HepG2 (cell line): ENCODE results near the gene UBAC1. TPM values are rescaled to one million over a fixed set of nuclear protein-coding genes. Genes with fewer than 3 reads are reported as not detected.

Experiments
- AHDC1 ChIP-seq: sonication (generic); formaldehyde crosslinking; IDR thresholded peaks from 2 replicates; pipeline ENCODE4 v1.5.1; 2020; ENCODE audit warnings: mild to moderate bottlenecking, missing genetic modification reagents, borderline replicate concordance
- ARNTL ChIP-seq: sonication (generic); formaldehyde crosslinking; IDR thresholded peaks from 2 replicates; pipeline ENCODE4 v1.4.0; 2020; ENCODE audit warnings: mild to moderate bottlenecking, missing genetic modification reagents
- KLF12 ChIP-seq: sonication (generic); formaldehyde crosslinking; IDR thresholded peaks from 2 replicates; pipeline ENCODE4 v1.4.0; 2020; ENCODE audit warnings: missing genetic modification reagents, borderline replicate concordance
- KLF15 ChIP-seq: sonication (generic); formaldehyde crosslinking; IDR thresholded peaks from 2 replicates; pipeline ENCODE4 v1.8.1; 2023; ENCODE audit warnings: borderline replicate concordance, mild to moderate bottlenecking, inconsistent platforms, missing genetic modification reagents, mixed read lengths
- NFIB ChIP-seq: sonication (generic); formaldehyde crosslinking; IDR thresholded peaks from 2 replicates; pipeline ENCODE4 v1.9.0; 2021; ENCODE audit warnings: missing genetic modification reagents, mild to moderate bottlenecking, borderline replicate concordance
- PAWR ChIP-seq: sonication (generic); formaldehyde crosslinking; IDR thresholded peaks from 2 replicates; pipeline ENCODE4 v1.4.0; 2020; ENCODE audit warnings: missing genetic modification reagents, mild to moderate bottlenecking, borderline replicate concordance
- SKI ChIP-seq: fragments of 450-650 bp; IDR thresholded peaks from one replicate; pipeline ENCODE4 v1.6.1; 2018; ENCODE audit warnings: mild to moderate bottlenecking; ENCODE audit not compliant: partially characterized antibody
- SRF ChIP-seq: IDR thresholded peaks from 2 replicates; pipeline ENCODE4 v1.6.1; 2011; ENCODE audit warnings: mild to moderate bottlenecking, low read depth, low read length, moderate library complexity
- TBL1XR1 ChIP-seq: fragments of 150-350 bp; IDR thresholded peaks from 2 replicates; pipeline ENCODE4 v1.6.1; 2014; ENCODE audit warnings: borderline replicate concordance, low read length; ENCODE audit not compliant: partially characterized antibody
- ZBTB10 ChIP-seq: sonication (generic); formaldehyde crosslinking; IDR thresholded peaks from 2 replicates; pipeline ENCODE4 v1.4.0; 2020; ENCODE audit warnings: missing genetic modification reagents, borderline replicate concordance
- ZFYVE20 ChIP-seq: sonication (generic); formaldehyde crosslinking; IDR thresholded peaks from 2 replicates; pipeline ENCODE4 v1.8.0; 2023; ENCODE audit warnings: low read depth, mild to moderate bottlenecking, moderate library complexity, missing genetic modification reagents, borderline replicate concordance
- ZNF232 ChIP-seq: sonication (generic); formaldehyde crosslinking; IDR thresholded peaks from 2 replicates; pipeline ENCODE4 v1.4.0; 2020; ENCODE audit warnings: missing genetic modification reagents, borderline replicate concordance
- ZNF263 ChIP-seq: sonication (generic); formaldehyde crosslinking; IDR thresholded peaks from 2 replicates; pipeline ENCODE4 v1.4.0; 2020; ENCODE audit warnings: missing genetic modification reagents
- ZNF512B ChIP-seq: sonication (generic); formaldehyde crosslinking; IDR thresholded peaks from 2 replicates; pipeline ENCODE4 v1.5.1; 2020; ENCODE audit warnings: missing genetic modification reagents, mild to moderate bottlenecking, borderline replicate concordance
- ZNF564 ChIP-seq: sonication (generic); formaldehyde crosslinking; IDR thresholded peaks from 2 replicates; pipeline ENCODE4 v1.8.1; 2023; ENCODE audit warnings: mild to moderate bottlenecking, missing genetic modification reagents
- ZNF569 ChIP-seq: sonication (generic); formaldehyde crosslinking; IDR thresholded peaks from 2 replicates; pipeline ENCODE4 v1.5.0; 2020; ENCODE audit warnings: mild to moderate bottlenecking, missing genetic modification reagents, moderate library complexity, borderline replicate concordance
- polyA plus RNA-seq, 8 experiments: library from polyadenylated mRNA; depleted of rRNA in 3 of 8; stranded (reverse) in 7 of 8; unstranded in 1 of 8; fragments of >200 nt; fragmentation: Illumina TruSeq in 4 of 8; extraction: Trizol in 4 of 8; gene quantifications; 2 replicates each; pipeline versions ENCODE4 v1.2.1 to v1.2.3, GENCODE V29; 2011 to 2016; ENCODE audit warnings: low read depth in 4 of 8, missing spikeins in 1 of 8, mixed read lengths in 1 of 8; ENCODE audit not compliant: insufficient read depth in 1 of 8
- total RNA-seq, 5 experiments: library from RNA; depleted of rRNA; stranded (reverse); fragments of >200 nt; fragmentation: Illumina TruSeq; extraction: Trizol; gene quantifications; 2 replicates each; pipeline ENCODE4 v1.2.3, GENCODE V29; 2016; ENCODE audit warnings: low read depth in 1 of 5

UBAC1 gene
- total and polyA plus RNA-seq, 2 of the 13 experiments (the other 11 are each of a cell fraction or from before 2014, with no cell fraction given): 32.2 to 34.1 TPM

- TF ChIP-seq ARNTL (no peak), NFIB (CRISPR knock-in tag) (no peak), ZFYVE20 (CRISPR knock-in tag) (no peak), SKI (peak; percentile 32), ZBTB10 (CRISPR knock-in tag) (peak; percentile 64; the same call in 1 of the 2 replicates), ZNF564 (CRISPR knock-in tag) (peak; percentile 89), KLF12 (CRISPR knock-in tag) (peak; percentile 47; the same call in 1 of the 2 replicates), KLF15 (CRISPR knock-in tag) (no peak; the same call in 1 of the 2 replicates), ZNF232 (CRISPR knock-in tag) (no peak), ZNF512B (CRISPR knock-in tag) (no peak), AHDC1 (CRISPR knock-in tag) (no peak), ZNF263 (peak; percentile 65), TBL1XR1 (no peak), ZNF569 (CRISPR knock-in tag) (no peak), PAWR (CRISPR knock-in tag) (no peak), SRF (no peak)
Measured at GRCh38 chr9:135992486-135993408, 31.6 kb upstream of the UBAC1 start (continued).
